AG04449 (cell line): Measurements from ENCODE around the gene CAMTA1.

Experiments used
- CTCF ChIA-PET: fragments of 350-600 bp; formaldehyde crosslinking; extraction: SDS; loops from one replicate; lab custom pipeline; 2021; ENCODE audit warnings: antibody characterized with exemption; lab: Yijun Ruan, JAX
- POLR2A ChIA-PET: fragments of 400-600, 350-600 bp; formaldehyde crosslinking; extraction: SDS; loops from one replicate; lab custom pipeline; 2020; ENCODE audit warnings: antibody characterized with exemption, inconsistent platforms; lab: Yijun Ruan, JAX
- DNase-seq: peaks from one replicate; pipeline ENCODE4 v3.0.0-alpha.2; 2010; ENCODE audit warnings: low read depth, low spot score
- H3K4me3 ChIP-seq: 2 replicates; pipeline ENCODE4 v1.5.1; 2011; ENCODE audit warnings: low read depth, mild to moderate bottlenecking, control low read depth, low read length
- CTCF ChIP-seq: IDR thresholded peaks from one replicate; pipeline ENCODE4 v1.5.1; 2011; ENCODE audit warnings: mild to moderate bottlenecking, moderate library complexity, low read length, control low read depth, inconsistent platforms; ENCODE audit not compliant: insufficient read depth; ENCODE audit errors: missing control alignments

The CAMTA1 gene

GRCh38 chr1:6948416-6948815, 163.2 kb downstream of the CAMTA1 start:
- CTCF ChIA-PET: no interaction called here
- DNase-seq: no peak
- H3K4me3 ChIP-seq: no peak overlapping the region
- no peak for TF ChIP-seq CTCF
- POLR2A ChIA-PET: no interaction called here

GRCh38 chr1:6948861-6949260, 163.6 kb downstream of the CAMTA1 start:
- DNase-seq: no peak
- CTCF ChIA-PET: no interaction called here

GRCh38 chr1:6950001-6950765, 164.9 kb downstream of the CAMTA1 start:
- no peak for TF ChIP-seq CTCF
- no peak for DNase-seq
- no peak overlapping the region for H3K4me3 ChIP-seq
- ChIA-PET POLR2A (no interaction called here), CTCF (interaction anchor here (1.8 kb wide), 1 partner anchor 92 kb away, joined by 5 read pairs; no protein-coding TSS in a partner anchor)

More at GRCh38 chr1:6948861-6949260, 163.6 kb downstream of the CAMTA1 start:
- POLR2A ChIA-PET: no interaction called here
- no peak for TF ChIP-seq CTCF
- H3K4me3 ChIP-seq: no peak overlapping the region

GRCh38 chr1:6951536-6951935, 166.3 kb downstream of the CAMTA1 start:
- no peak for TF ChIP-seq CTCF
- no peak for DNase-seq
- H3K4me3 ChIP-seq: no peak overlapping the region
- POLR2A ChIA-PET: no interaction called here
- CTCF ChIA-PET: interaction anchor here (1.8 kb wide), 1 partner anchor 91 kb away, joined by 5 read pairs; no protein-coding TSS in a partner anchor

GRCh38 chr1:6953216-6953615, 168.0 kb downstream of the CAMTA1 start:
- DNase-seq: no peak
- TF ChIP-seq CTCF: no peak
- ChIA-PET CTCF (no interaction called here), POLR2A (no interaction called here)
- H3K4me3 ChIP-seq: no peak overlapping the region

GRCh38 chr1:6953907-6954364, 168.7 kb downstream of the CAMTA1 start:
- ChIA-PET POLR2A (no interaction called here), CTCF (no interaction called here)
- no peak for TF ChIP-seq CTCF
- DNase-seq: no peak
- no peak overlapping the region for H3K4me3 ChIP-seq
